GM18507 (cell line): Measurements from ENCODE around the gene SLC22A31.

ENCODE experiments used
- DNase-seq: peaks from one replicate; pipeline ENCODE4 v3.0.0; 2011; ENCODE audit warnings: low read depth; ENCODE audit not compliant: insufficient read length; ENCODE audit errors: extremely low spot score
- FAIRE-seq: peaks from 2 replicates; lab custom pipeline; 2011; peaks lifted over from hg19 to GRCh38; lab: Jason Lieb, UNC

The SLC22A31 gene

GRCh38 chr16:89184933-89185794 is 15.2 kb downstream of the SLC22A31 start:
- FAIRE-seq (no peak), DNase-seq (no peak)

GRCh38 chr16:89184677-89184932 is 15.7 kb downstream of the SLC22A31 start:
- no peak for FAIRE-seq
- no peak for DNase-seq

- no peak for DNase-seq
- no peak for FAIRE-seq
These were observed 16.2 kb downstream of the SLC22A31 start for GRCh38 chr16:89183975-89184676.

- DNase-seq (no peak), FAIRE-seq (no peak)
These were observed 16.9 kb downstream of the SLC22A31 start for GRCh38 chr16:89183463-89183862.

- DNase-seq (no peak), FAIRE-seq (no peak)
These were observed 20.6 kb downstream of the SLC22A31 start for GRCh38 chr16:89179656-89180315.

- no peak for DNase-seq
These were observed 21.2 kb downstream of the SLC22A31 start for GRCh38 chr16:89179148-89179484.

GRCh38 chr16:89178453-89179147 is 21.7 kb downstream of the SLC22A31 start:
- FAIRE-seq (no peak), DNase-seq (no peak)

More at GRCh38 chr16:89179148-89179484, 21.2 kb downstream of the SLC22A31 start:
- no peak for FAIRE-seq

GRCh38 chr16:89177501-89177900 is 22.8 kb downstream of the SLC22A31 start:
- DNase-seq (no peak), FAIRE-seq (no peak)

GRCh38 chr16:89176717-89177116 is 23.6 kb downstream of the SLC22A31 start:
- no peak for FAIRE-seq
- DNase-seq: no peak

GRCh38 chr16:89176147-89176690 is 24.1 kb downstream of the SLC22A31 start:
- DNase-seq (no peak), FAIRE-seq (no peak)

- FAIRE-seq (no peak), DNase-seq (no peak)
These were observed 24.8 kb downstream of the SLC22A31 start for GRCh38 chr16:89175280-89176146.

- DNase-seq (no peak), FAIRE-seq (no peak)
These were observed 25.5 kb downstream of the SLC22A31 start for GRCh38 chr16:89174877-89175276.

GRCh38 chr16:89174055-89174827 is 26.1 kb downstream of the SLC22A31 start:
- FAIRE-seq (no peak), DNase-seq (no peak)

- no peak for DNase-seq
- FAIRE-seq: no peak
These were observed 27.0 kb downstream of the SLC22A31 start for GRCh38 chr16:89173174-89173921.

- FAIRE-seq (no peak), DNase-seq (no peak)
These were observed 27.7 kb downstream of the SLC22A31 start for GRCh38 chr16:89172528-89173173.

GRCh38 chr16:89172171-89172527 is 28.2 kb downstream of the SLC22A31 start:
- no peak for FAIRE-seq
- DNase-seq: no peak
